HCEC 1CT (cell line): ENCODE data around the gene SLC22A2.
"Not testable (repeated sequence)": the region's sequence is repeated elsewhere in the genome, so short reads cannot be mapped to it uniquely, and the experiment has no call there.

ENCODE experiments used
- DNase-seq: peaks from one replicate; pipeline ENCODE4 v3.0.0-alpha.2; 2017

SLC22A2 gene

GRCh38 chr6:160240691-160241084 lies 17.9 kb downstream of the SLC22A2 start:
- no peak for DNase-seq

- DNase-seq = no peak
These were observed 18.5 kb downstream of the SLC22A2 start for GRCh38 chr6:160239929-160240690.

- DNase-seq = peak; percentile 55
These were observed 19.6 kb downstream of the SLC22A2 start for GRCh38 chr6:160238761-160239751.

- DNase-seq = no peak
These were observed 20.3 kb downstream of the SLC22A2 start for GRCh38 chr6:160238278-160238711.

GRCh38 chr6:160237597-160238275 lies 20.9 kb downstream of the SLC22A2 start:
- not testable (repeated sequence) for DNase-seq

GRCh38 chr6:160236235-160236872 lies 22.3 kb downstream of the SLC22A2 start:
- DNase-seq = not testable (repeated sequence)

- DNase-seq = not testable (repeated sequence)
These were observed 24.5 kb downstream of the SLC22A2 start for GRCh38 chr6:160233950-160234640.

- DNase-seq = no peak
These were observed 30.9 kb downstream of the SLC22A2 start for GRCh38 chr6:160227769-160228161.

GRCh38 chr6:160227038-160227768 lies 31.4 kb downstream of the SLC22A2 start:
- DNase-seq = no peak

GRCh38 chr6:160226118-160226591 lies 32.5 kb downstream of the SLC22A2 start:
- DNase-seq = no peak

GRCh38 chr6:160224639-160225237 lies 33.9 kb downstream of the SLC22A2 start:
- DNase-seq = no peak

GRCh38 chr6:160222491-160222890 lies 36.1 kb downstream of the SLC22A2 start:
- DNase-seq = no peak

- no peak for DNase-seq
These were observed 36.7 kb downstream of the SLC22A2 start for GRCh38 chr6:160221918-160222317.

- peak; percentile 11 for DNase-seq
These were observed 37.2 kb downstream of the SLC22A2 start for GRCh38 chr6:160221423-160221822.

- no peak for DNase-seq
These were observed 39.8 kb downstream of the SLC22A2 start for GRCh38 chr6:160218810-160219209.

GRCh38 chr6:160217863-160218262 lies 40.8 kb downstream of the SLC22A2 start:
- no peak for DNase-seq

GRCh38 chr6:160217073-160217472 lies 41.5 kb downstream of the SLC22A2 start:
- no peak for DNase-seq

- DNase-seq = no peak
These were observed 43.4 kb downstream of the SLC22A2 start for GRCh38 chr6:160215232-160215631.

GRCh38 chr6:160207618-160208017 lies 51.0 kb downstream of the SLC22A2 start:
- no peak for DNase-seq

- no peak for DNase-seq
These were observed 53.9 kb downstream of the SLC22A2 start for GRCh38 chr6:160204710-160205109.

- DNase-seq = no peak
These were observed 54.7 kb downstream of the SLC22A2 start for GRCh38 chr6:160203953-160204352.
